Panc1 (cell line): ENCODE data around the gene TTC28. TPM values are rescaled to one million over a fixed set of nuclear protein-coding genes. Genes with fewer than 3 reads are reported as not detected.

Source experiments
- ATAC-seq: fragments of 200-7000 bp; cut with Tn5 transposase; 2 replicates; pipeline ENCODE4 v1.9.1; 2020; ENCODE audit warnings: mild to moderate bottlenecking, moderate library complexity
- BruUV-seq: library from RNA; stranded (reverse); fragments of 400-500 nt; replicated peaks from 2 replicates; lab custom pipeline; 2021; lab: Mats Ljungman, UMichigan
- CTCF ChIA-PET: fragments of 300-600 bp; sonication (Branson Sonifier 250); formaldehyde crosslinking; loops from one replicate; lab custom pipeline; 2022; ENCODE audit warnings: antibody characterized with exemption; lab: Charles Lee
- POLR2A ChIA-PET: fragments of 300-600 bp; sonication (Branson Sonifier 250); formaldehyde crosslinking; loops from one replicate; lab custom pipeline; 2022; ENCODE audit warnings: antibody characterized with exemption; lab: Charles Lee
- DNase-seq: peaks from one replicate; pipeline ENCODE4 v3.0.0-alpha.2; 2010; ENCODE audit warnings: low read depth, low spot score
- H3K27ac ChIP-seq: 2 replicates; pipeline ENCODE4 v1.5.1; 2011; ENCODE audit warnings: mild to moderate bottlenecking, low read length, inconsistent platforms
- H3K27me3 ChIP-seq: fragments of 200-500 bp; sonication (Bioruptor generic); 2 replicates; pipeline ENCODE4 v1.6.0; 2014; ENCODE audit warnings: low read length, inconsistent platforms; ENCODE audit not compliant: control insufficient read depth, insufficient read depth
- H3K36me3 ChIP-seq: fragments of 200-500 bp; sonication (Bioruptor generic); 2 replicates; pipeline ENCODE4 v1.5.1; 2014; ENCODE audit warnings: inconsistent platforms, mild to moderate bottlenecking, low read length, moderate library complexity; ENCODE audit not compliant: control insufficient read depth, insufficient read depth
- H3K4me1 ChIP-seq: 2 replicates; pipeline ENCODE4 v1.5.1; 2011; ENCODE audit warnings: inconsistent platforms, mild to moderate bottlenecking, low read length, moderate library complexity; ENCODE audit not compliant: control insufficient read depth, insufficient read depth
- H3K4me3 ChIP-seq, 2 experiments: 2 replicates each; pipeline ENCODE4 v1.5.1; 2011 to 2012; ENCODE audit warnings: low read depth in 2 of 2, low read length in 2 of 2, mild to moderate bottlenecking in 2 of 2, inconsistent platforms in 1 of 2, moderate library complexity in 1 of 2
- H3K9me3 ChIP-seq: fragments of 200-500 bp; sonication (Bioruptor generic); 2 replicates; pipeline ENCODE4 v1.5.1; 2014; ENCODE audit warnings: low read depth, mild to moderate bottlenecking, inconsistent platforms, low read length, moderate library complexity; ENCODE audit not compliant: control insufficient read depth, insufficient read depth
- CTCF ChIP-seq: fragments of 450-650 bp; IDR thresholded peaks from 2 replicates; pipeline ENCODE4 v1.5.1; 2017; ENCODE audit warnings: mild to moderate bottlenecking
- POLR2AphosphoS5 ChIP-seq: IDR thresholded peaks from 2 replicates; pipeline ENCODE4 v1.6.1; 2012; ENCODE audit warnings: mild to moderate bottlenecking, low read depth, low read length, moderate library complexity
- SIN3A ChIP-seq: IDR thresholded peaks from 2 replicates; pipeline ENCODE4 v1.6.1; 2012; ENCODE audit warnings: low read depth, mild to moderate bottlenecking, low read length, moderate library complexity, borderline replicate concordance; ENCODE audit not compliant: insufficient read depth
- TCF7L2 ChIP-seq: IDR thresholded peaks from 2 replicates; pipeline ENCODE4 v1.6.1; 2011; ENCODE audit warnings: mild to moderate bottlenecking, low read depth, low read length, inconsistent platforms
- in situ Hi-C: cut with HindIII; loops from 2 replicates; pipeline ENCODE4 v1.10.0; 2016; ENCODE audit warnings: low sequenced_read_pairs, low pct_unique_long_range_greater_than_20kb
- intact Hi-C: fragments of 100-400 bp; cut with micrococcal nuclease; formaldehyde crosslinking; loops from one replicate; pipeline ENCODE4 v1.10.0; 2022; ENCODE audit not compliant: unreplicated experiment
- total RNA-seq: library from RNA; stranded (reverse); gene quantifications from one replicate; pipeline ENCODE4 v1.2.1, GENCODE V29; 2021; ENCODE audit not compliant: unreplicated experiment
- TF ChIP-seq, protein P1 (sequence below), 2 experiments: IDR thresholded peaks; 2 replicates each; pipeline ENCODE4 v1.6.1; 2011 to 2012; ENCODE audit warnings: low read depth in 2 of 2, control low read depth in 1 of 2, low read length in 1 of 2, mild to moderate bottlenecking in 1 of 2, moderate library complexity in 1 of 2; ENCODE audit not compliant: insufficient read depth in 1 of 2

Gene TTC28
- total RNA-seq, 1 experiment from 2014 or later = 24.8 TPM

DNA sequence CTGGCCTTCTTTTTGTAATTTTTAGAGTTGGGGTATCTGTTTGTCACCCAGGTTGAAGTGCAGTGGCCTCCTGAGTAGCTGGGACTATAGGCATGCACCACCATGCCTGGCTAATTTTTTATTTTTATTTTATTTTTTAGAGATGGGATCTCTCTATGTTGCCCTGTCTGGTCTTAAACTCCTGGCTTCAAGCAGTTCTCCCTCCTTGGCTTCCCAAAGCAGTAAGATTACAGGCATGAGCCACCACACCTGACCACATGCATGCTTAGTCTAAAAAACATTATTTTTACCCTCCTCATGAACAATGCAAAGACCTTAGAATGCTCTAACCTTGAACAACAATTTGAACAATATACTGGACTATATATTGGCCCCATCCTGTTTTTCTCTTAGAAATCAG, 738.5 kb downstream of the TTC28 start:
- CTCF ChIA-PET = no interaction called here
- no TSS peak for BruUV-seq
- ATAC-seq = no peak
- no peak overlapping the region for H3K27ac ChIP-seq
- no peaks in the 10 kb centered on the region for H3K27me3 ChIP-seq
- DNase-seq = no peak
- H3K9me3 ChIP-seq = no peaks in the 10 kb centered on the region
- TF ChIP-seq CTCF (no peak), SIN3A (no peak), POLR2AphosphoS5 (no peak), TCF7L2 (no peak)
- TF ChIP-seq, protein P1, sequence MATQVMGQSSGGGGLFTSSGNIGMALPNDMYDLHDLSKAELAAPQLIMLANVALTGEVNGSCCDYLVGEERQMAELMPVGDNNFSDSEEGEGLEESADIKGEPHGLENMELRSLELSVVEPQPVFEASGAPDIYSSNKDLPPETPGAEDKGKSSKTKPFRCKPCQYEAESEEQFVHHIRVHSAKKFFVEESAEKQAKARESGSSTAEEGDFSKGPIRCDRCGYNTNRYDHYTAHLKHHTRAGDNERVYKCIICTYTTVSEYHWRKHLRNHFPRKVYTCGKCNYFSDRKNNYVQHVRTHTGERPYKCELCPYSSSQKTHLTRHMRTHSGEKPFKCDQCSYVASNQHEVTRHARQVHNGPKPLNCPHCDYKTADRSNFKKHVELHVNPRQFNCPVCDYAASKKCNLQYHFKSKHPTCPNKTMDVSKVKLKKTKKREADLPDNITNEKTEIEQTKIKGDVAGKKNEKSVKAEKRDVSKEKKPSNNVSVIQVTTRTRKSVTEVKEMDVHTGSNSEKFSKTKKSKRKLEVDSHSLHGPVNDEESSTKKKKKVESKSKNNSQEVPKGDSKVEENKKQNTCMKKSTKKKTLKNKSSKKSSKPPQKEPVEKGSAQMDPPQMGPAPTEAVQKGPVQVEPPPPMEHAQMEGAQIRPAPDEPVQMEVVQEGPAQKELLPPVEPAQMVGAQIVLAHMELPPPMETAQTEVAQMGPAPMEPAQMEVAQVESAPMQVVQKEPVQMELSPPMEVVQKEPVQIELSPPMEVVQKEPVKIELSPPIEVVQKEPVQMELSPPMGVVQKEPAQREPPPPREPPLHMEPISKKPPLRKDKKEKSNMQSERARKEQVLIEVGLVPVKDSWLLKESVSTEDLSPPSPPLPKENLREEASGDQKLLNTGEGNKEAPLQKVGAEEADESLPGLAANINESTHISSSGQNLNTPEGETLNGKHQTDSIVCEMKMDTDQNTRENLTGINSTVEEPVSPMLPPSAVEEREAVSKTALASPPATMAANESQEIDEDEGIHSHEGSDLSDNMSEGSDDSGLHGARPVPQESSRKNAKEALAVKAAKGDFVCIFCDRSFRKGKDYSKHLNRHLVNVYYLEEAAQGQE (IDR thresholded peaks at IDR 0.05; ENCODE audit: insufficient read depth in 1 of 2, low read depth in 2 of 2, low read length in 1 of 2) = no peak
- H3K4me1 ChIP-seq = no peaks in the 10 kb centered on the region
- intact Hi-C loops = no loop called here
- in situ Hi-C loops = no loop called here
- no peaks in the 10 kb centered on the region for H3K36me3 ChIP-seq
- POLR2A ChIA-PET = no interaction called here
- H3K4me3 ChIP-seq = no peak overlapping the region

GRCh38 chr22:27937453-27937852, 742.2 kb downstream of the TTC28 start:
- no peak overlapping the region for H3K4me3 ChIP-seq
- DNase-seq (no peak), ATAC-seq (no peak)
- H3K4me1 ChIP-seq = no peaks in the 10 kb centered on the region
- intact Hi-C loops (no loop called here), in situ Hi-C loops (no loop called here)
- no peaks in the 10 kb centered on the region for H3K9me3 ChIP-seq
- POLR2A ChIA-PET = no interaction called here
- H3K27ac ChIP-seq = no peak overlapping the region
- BruUV-seq = no TSS peak
- no peaks in the 10 kb centered on the region for H3K27me3 ChIP-seq
- CTCF ChIA-PET = interaction anchor here (1.0 kb wide), 1 partner anchor 34 kb away, joined by 3 read pairs; no protein-coding TSS in a partner anchor
- TF ChIP-seq TCF7L2 (no peak), CTCF (peak; percentile 16; the same call in 1 of the 2 replicates), SIN3A (no peak)
- H3K36me3 ChIP-seq = no peaks in the 10 kb centered on the region; the same call in 1 of the 2 replicates
